Trophoblast cell (in vitro differentiated cells and primary cell): Measurements from ENCODE around the gene CACNB2.

Source experiments
- DNase-seq, 2 donors: peaks; one replicate each; pipeline ENCODE4 v3.0.0-alpha.2; 2016
- H2AFZ ChIP-seq: 2 replicates; pipeline ENCODE4 v1.6.1; 2013; ENCODE audit warnings: low read length, moderate library complexity, mild to moderate bottlenecking; ENCODE audit not compliant: insufficient read depth, poor library complexity
- H2AK5ac ChIP-seq: 2 replicates; pipeline ENCODE4 v1.6.1; 2013; ENCODE audit warnings: mild to moderate bottlenecking, low read length
- H2BK120ac ChIP-seq: 2 replicates; pipeline ENCODE4 v1.6.1; 2013; ENCODE audit warnings: low read length, mild to moderate bottlenecking, moderate library complexity; ENCODE audit not compliant: insufficient read depth, poor library complexity
- H2BK12ac ChIP-seq: 2 replicates; pipeline ENCODE4 v1.6.1; 2013; ENCODE audit warnings: mild to moderate bottlenecking, low read length, moderate library complexity
- H2BK5ac ChIP-seq: 2 replicates; pipeline ENCODE4 v1.6.1; 2013; ENCODE audit warnings: low read length, low read depth, moderate library complexity, mild to moderate bottlenecking; ENCODE audit not compliant: poor library complexity
- H3K14ac ChIP-seq: 2 replicates; pipeline ENCODE4 v1.6.1; 2013; ENCODE audit warnings: mild to moderate bottlenecking, low read length
- H3K18ac ChIP-seq: 2 replicates; pipeline ENCODE4 v1.6.1; 2013; ENCODE audit warnings: mild to moderate bottlenecking, low read length
- H3K23ac ChIP-seq: 2 replicates; pipeline ENCODE4 v1.6.1; 2013; ENCODE audit warnings: low read length
- H3K27ac ChIP-seq: 2 replicates; pipeline ENCODE4 v1.5.1; 2013; ENCODE audit warnings: low read depth, mild to moderate bottlenecking, inconsistent platforms, low read length, moderate library complexity
- H3K27me3 ChIP-seq: 2 replicates; pipeline ENCODE4 v1.6.1; 2013; ENCODE audit warnings: inconsistent platforms, mild to moderate bottlenecking, low read length, moderate library complexity; ENCODE audit not compliant: insufficient read depth
- H3K36me3 ChIP-seq, 2 experiments: 1 replicate in 1 of 2; 2 replicates in 1 of 2; pipeline ENCODE4 v1.6.1; 2013; ENCODE audit warnings: low read length in 2 of 2, mild to moderate bottlenecking in 2 of 2, moderate library complexity in 1 of 2; ENCODE audit not compliant: insufficient read depth in 2 of 2, control insufficient read depth in 1 of 2
- H3K4ac ChIP-seq: 2 replicates; pipeline ENCODE4 v1.6.1; 2013; ENCODE audit warnings: low read depth, mild to moderate bottlenecking, low read length, moderate library complexity
- H3K4me1 ChIP-seq, 2 experiments: 1 replicate in 1 of 2; 2 replicates in 1 of 2; pipeline ENCODE4 v1.6.1; 2013; ENCODE audit warnings: low read length in 2 of 2, mild to moderate bottlenecking in 2 of 2, moderate library complexity in 1 of 2; ENCODE audit not compliant: insufficient read depth in 2 of 2, control insufficient read depth in 1 of 2
- H3K4me2 ChIP-seq: 2 replicates; pipeline ENCODE4 v1.6.1; 2013; ENCODE audit warnings: inconsistent platforms, mild to moderate bottlenecking, low read length, moderate library complexity
- H3K4me3 ChIP-seq: 2 replicates; pipeline ENCODE4 v1.5.1; 2013; ENCODE audit warnings: mild to moderate bottlenecking, low read depth, low read length, inconsistent platforms
- H3K79me1 ChIP-seq: one replicate; pipeline ENCODE4 v1.6.1; 2013; ENCODE audit warnings: low read length
- H3K79me2 ChIP-seq: 2 replicates; pipeline ENCODE4 v1.6.1; 2013; ENCODE audit warnings: low read length, mild to moderate bottlenecking; ENCODE audit not compliant: control insufficient read depth, insufficient read depth, poor library complexity
- H3K9ac ChIP-seq: 2 replicates; pipeline ENCODE4 v1.6.1; 2013; ENCODE audit warnings: mild to moderate bottlenecking, low read length
- H3K9me3 ChIP-seq: 2 replicates; pipeline ENCODE4 v1.6.1; 2013; ENCODE audit warnings: low read depth, mild to moderate bottlenecking, control low read depth, inconsistent platforms, low read length; ENCODE audit not compliant: insufficient read depth
- H4K12ac ChIP-seq: 2 replicates; pipeline ENCODE4 v1.6.1; 2013; ENCODE audit warnings: low read depth, mild to moderate bottlenecking, low read length, moderate library complexity
- H4K8ac ChIP-seq: 2 replicates; pipeline ENCODE4 v1.6.1; 2013; ENCODE audit warnings: low read depth, mild to moderate bottlenecking, low read length, moderate library complexity
- H4K91ac ChIP-seq: one replicate; pipeline ENCODE4 v1.6.1; 2013; ENCODE audit warnings: low read depth, mild to moderate bottlenecking, low read length, moderate library complexity
- WGBS: extraction: QIAGEN DNeasy Blood & Tissue Kit; methylation state at CpG from one replicate; pipeline ENCODE4 v1.1.7; 2013; ENCODE audit warnings: missing lambda C conversion rate; ENCODE audit not compliant: insufficient read length, insufficient coverage; ENCODE audit errors: extremely low coverage; 5-methylcytosine and 5-hydroxymethylcytosine counted together

Gene CACNB2

GRCh38 chr10:18164093-18164492 is 23.9 kb downstream of the CACNB2 start:
- Histone ChIP-seq H2BK5ac (no peak overlapping the region), H3K27ac (no peak overlapping the region), H3K23ac (no peak overlapping the region), H3K14ac (no peak overlapping the region), H4K8ac (no peak overlapping the region), H2AK5ac (no peak overlapping the region), H3K36me3 (no peaks in the 10 kb centered on the region), H3K9me3 (no peaks in the 10 kb centered on the region), H4K12ac (no peak overlapping the region), H3K79me2 (no peaks in the 10 kb centered on the region), H3K18ac (no peak overlapping the region), H3K4me2 (no peak overlapping the region), H3K79me1 (no peaks in the 10 kb centered on the region), H3K4ac (no peak overlapping the region), H2BK120ac (no peak overlapping the region), H3K4me3 (no peak overlapping the region), H2BK12ac (no peak overlapping the region), H3K9ac (no peak overlapping the region), H3K27me3 (no peaks in the 10 kb centered on the region), H3K4me1 (no peaks in the 10 kb centered on the region), H4K91ac (no peak overlapping the region), H2AFZ (no peak overlapping the region)
- no peak for DNase-seq
- no CpG with 5 or more reads among the region's 4 CpGs for WGBS

- no peak overlapping the region for H3K4ac ChIP-seq
- no peaks in the 10 kb centered on the region for H3K36me3 ChIP-seq
- no peak overlapping the region for H3K4me3 ChIP-seq
- no peak overlapping the region for H3K23ac ChIP-seq
- H4K8ac ChIP-seq: no peak overlapping the region
- WGBS: no CpG with 5 or more reads among the region's 11 CpGs
- no peak overlapping the region for H2BK5ac ChIP-seq
- DNase-seq: no peak
- H3K4me2 ChIP-seq: no peak overlapping the region
- no peak overlapping the region for H3K18ac ChIP-seq
- H3K79me1 ChIP-seq: no peaks in the 10 kb centered on the region
- H4K91ac ChIP-seq: no peak overlapping the region
- H3K9ac ChIP-seq: no peak overlapping the region
- H2BK12ac ChIP-seq: no peak overlapping the region
- no peak overlapping the region for H2AK5ac ChIP-seq
- no peaks in the 10 kb centered on the region for H3K4me1 ChIP-seq
- H3K9me3 ChIP-seq: no peaks in the 10 kb centered on the region
- H2AFZ ChIP-seq: no peak overlapping the region
- no peak overlapping the region for H4K12ac ChIP-seq
- H2BK120ac ChIP-seq: no peak overlapping the region
- no peak overlapping the region for H3K27ac ChIP-seq
- no peaks in the 10 kb centered on the region for H3K79me2 ChIP-seq
- H3K27me3 ChIP-seq: no peaks in the 10 kb centered on the region
- H3K14ac ChIP-seq: no peak overlapping the region
Observed at GRCh38 chr10:18164748-18165361, 24.6 kb downstream of the CACNB2 start.

GRCh38 chr10:18178854-18179483 is 38.7 kb downstream of the CACNB2 start:
- Histone ChIP-seq H4K8ac (no peak overlapping the region), H3K27ac (no peak overlapping the region), H3K4me3 (no peak overlapping the region), H3K79me1 (no peaks in the 10 kb centered on the region), H3K27me3 (no peaks in the 10 kb centered on the region), H4K12ac (no peak overlapping the region), H3K18ac (no peak overlapping the region), H3K9ac (no peak overlapping the region), H2AFZ (no peak overlapping the region), H2BK5ac (no peak overlapping the region), H3K4ac (no peak overlapping the region), H2AK5ac (no peak overlapping the region), H3K9me3 (peaks cover 2% of the 10 kb centered on the region), H3K14ac (no peak overlapping the region), H3K79me2 (no peaks in the 10 kb centered on the region), H3K4me2 (no peak overlapping the region), H4K91ac (no peak overlapping the region), H2BK12ac (no peak overlapping the region), H2BK120ac (no peak overlapping the region), H3K23ac (no peak overlapping the region), H3K36me3 (no peaks in the 10 kb centered on the region), H3K4me1 (no peaks in the 10 kb centered on the region)
- DNase-seq: no peak
- no CpG with 5 or more reads among the region's 3 CpGs for WGBS

GRCh38 chr10:18179891-18180290 is 39.7 kb downstream of the CACNB2 start:
- no peak overlapping the region for H3K4me2 ChIP-seq
- no peaks in the 10 kb centered on the region for H3K36me3 ChIP-seq
- no peaks in the 10 kb centered on the region for H3K27me3 ChIP-seq
- no peak overlapping the region for H2BK5ac ChIP-seq
- H4K12ac ChIP-seq: no peak overlapping the region
- H3K4me1 ChIP-seq: no peaks in the 10 kb centered on the region
- H3K4me3 ChIP-seq: no peak overlapping the region
- H4K8ac ChIP-seq: no peak overlapping the region
- no peak overlapping the region for H3K9ac ChIP-seq
- H3K23ac ChIP-seq: no peak overlapping the region
- H2BK12ac ChIP-seq: no peak overlapping the region
- peaks cover 2% of the 10 kb centered on the region for H3K9me3 ChIP-seq
- no peaks in the 10 kb centered on the region for H3K79me2 ChIP-seq
- H3K14ac ChIP-seq: no peak overlapping the region
- no peak overlapping the region for H2AFZ ChIP-seq
- no peak overlapping the region for H3K18ac ChIP-seq
- H3K4ac ChIP-seq: no peak overlapping the region
- no CpG with 5 or more reads among the region's 6 CpGs for WGBS
- no peak overlapping the region for H4K91ac ChIP-seq
- no peak for DNase-seq
- H2BK120ac ChIP-seq: no peak overlapping the region
- H2AK5ac ChIP-seq: no peak overlapping the region
- H3K79me1 ChIP-seq: no peaks in the 10 kb centered on the region
- no peak overlapping the region for H3K27ac ChIP-seq
